Thyroid gland (tissue), 4 donors: ENCODE measurements around the gene SUDS3. TPM values are rescaled to one million over a fixed set of nuclear protein-coding genes. Genes with fewer than 3 reads are reported as not detected.

Experiments used
- DNase-seq, 2 donors: peaks; one replicate each; pipeline ENCODE4 v3.0.0-alpha.2; 2019
- H3K27ac ChIP-seq, 3 donors: fragments of 200-600 bp; sonication (generic); 1 replicate in 2 of 3; 2 replicates in 1 of 3; pipeline ENCODE4 v1.5.1; 2016 to 2019; ENCODE audit warnings: mild to moderate bottlenecking in 1 of 3, moderate library complexity in 1 of 3
- H3K27me3 ChIP-seq: fragments of 200-600 bp; sonication (generic); one replicate; pipeline ENCODE4 v1.5.1; 2019
- H3K36me3 ChIP-seq, 2 donors: fragments of 200-600 bp; sonication (generic); one replicate each; pipeline ENCODE4 v1.5.1; 2016 to 2019
- H3K4me1 ChIP-seq, 2 donors: fragments of 200-600 bp; sonication (generic); one replicate each; pipeline ENCODE4 v1.5.1; 2017 to 2019
- H3K4me3 ChIP-seq, 3 donors: fragments of 200-600 bp; sonication (generic); replicated peaks in 1 of 3; 1 replicate in 2 of 3; 2 replicates in 1 of 3; pipeline ENCODE4 v1.5.1; 2016; ENCODE audit warnings: mild to moderate bottlenecking in 1 of 3
- H3K9me3 ChIP-seq: fragments of 200-600 bp; sonication (generic); one replicate; pipeline ENCODE4 v1.5.1; 2017
- POLR2A ChIP-seq, 2 donors: fragments of 450-650 bp; IDR thresholded peaks; one replicate each; pipeline ENCODE4 v1.6.1; 2017; ENCODE audit warnings: antibody characterized with exemption in 2 of 2, mild to moderate bottlenecking in 2 of 2, moderate library complexity in 1 of 2
- WGBS, 2 donors: methylation state at CpG; one replicate each; pipeline ENCODE4 v1.1.5; 2017; 5-methylcytosine and 5-hydroxymethylcytosine counted together
- intact Hi-C: fragments of 100-400 bp; cut with DNase I; formaldehyde crosslinking; loops from one replicate; pipeline ENCODE4 v1.15.1; 2023
- total RNA-seq, 4 donors: library from RNA; depleted of rRNA; stranded (reverse); fragments of >200 nt; gene quantifications; one replicate each; pipeline ENCODE4 v1.2.3, GENCODE V29; 2016
- TF ChIP-seq, protein P1 (sequence below), 6 experiments: fragments of 200-600 bp in 3 of 6; fragments of 450-650 bp in 3 of 6; sonication (generic) in 3 of 6; IDR thresholded peaks; one replicate each; pipeline ENCODE4 v1.5.1; 2016 to 2019; ENCODE audit warnings: antibody characterized with exemption in 6 of 6, mild to moderate bottlenecking in 2 of 6, inconsistent platforms in 1 of 6, moderate library complexity in 1 of 6

The SUDS3 gene
- total RNA-seq, 4 donors from 2014 or later = 56.5 to 75.7 (median 62.7) TPM

DNA sequence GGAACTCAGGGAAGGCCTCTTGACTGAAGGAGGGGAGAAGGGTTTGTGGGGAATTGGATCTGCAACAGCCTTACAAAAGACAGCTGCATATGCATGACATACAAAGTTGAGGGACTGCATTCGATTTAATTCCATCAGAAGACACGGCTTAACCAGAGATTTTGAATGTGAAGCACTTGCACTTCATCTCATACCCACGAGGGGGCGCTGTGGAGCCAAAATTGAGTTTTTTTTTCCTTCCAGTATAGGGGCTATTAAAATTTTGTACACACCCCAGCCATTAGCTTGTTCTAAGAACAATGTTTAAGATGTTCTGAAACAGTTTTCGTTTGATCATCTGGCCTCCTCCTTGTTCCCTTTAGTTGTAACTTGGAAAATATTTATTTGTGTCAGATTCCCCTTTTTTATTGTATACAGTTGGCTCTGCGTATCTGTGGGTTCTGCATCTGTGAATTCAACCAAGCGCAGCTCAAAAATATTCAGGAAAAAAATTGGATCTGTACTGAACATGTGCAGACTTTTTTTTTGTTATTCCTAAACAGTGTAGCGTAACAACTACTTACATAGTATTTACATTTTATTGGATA is 1.6 kb downstream of the SUDS3 start:
- TF ChIP-seq, protein P1, sequence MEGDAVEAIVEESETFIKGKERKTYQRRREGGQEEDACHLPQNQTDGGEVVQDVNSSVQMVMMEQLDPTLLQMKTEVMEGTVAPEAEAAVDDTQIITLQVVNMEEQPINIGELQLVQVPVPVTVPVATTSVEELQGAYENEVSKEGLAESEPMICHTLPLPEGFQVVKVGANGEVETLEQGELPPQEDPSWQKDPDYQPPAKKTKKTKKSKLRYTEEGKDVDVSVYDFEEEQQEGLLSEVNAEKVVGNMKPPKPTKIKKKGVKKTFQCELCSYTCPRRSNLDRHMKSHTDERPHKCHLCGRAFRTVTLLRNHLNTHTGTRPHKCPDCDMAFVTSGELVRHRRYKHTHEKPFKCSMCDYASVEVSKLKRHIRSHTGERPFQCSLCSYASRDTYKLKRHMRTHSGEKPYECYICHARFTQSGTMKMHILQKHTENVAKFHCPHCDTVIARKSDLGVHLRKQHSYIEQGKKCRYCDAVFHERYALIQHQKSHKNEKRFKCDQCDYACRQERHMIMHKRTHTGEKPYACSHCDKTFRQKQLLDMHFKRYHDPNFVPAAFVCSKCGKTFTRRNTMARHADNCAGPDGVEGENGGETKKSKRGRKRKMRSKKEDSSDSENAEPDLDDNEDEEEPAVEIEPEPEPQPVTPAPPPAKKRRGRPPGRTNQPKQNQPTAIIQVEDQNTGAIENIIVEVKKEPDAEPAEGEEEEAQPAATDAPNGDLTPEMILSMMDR (IDR thresholded peaks at IDR 0.05) = peak; percentile 71 to 99 (median 90)
- TF ChIP-seq POLR2A (IDR thresholded peaks at IDR 0.05) = no peak
- peaks cover 14 to 23% of the 10 kb centered on the region in 2 donors for H3K4me1 ChIP-seq

DNA sequence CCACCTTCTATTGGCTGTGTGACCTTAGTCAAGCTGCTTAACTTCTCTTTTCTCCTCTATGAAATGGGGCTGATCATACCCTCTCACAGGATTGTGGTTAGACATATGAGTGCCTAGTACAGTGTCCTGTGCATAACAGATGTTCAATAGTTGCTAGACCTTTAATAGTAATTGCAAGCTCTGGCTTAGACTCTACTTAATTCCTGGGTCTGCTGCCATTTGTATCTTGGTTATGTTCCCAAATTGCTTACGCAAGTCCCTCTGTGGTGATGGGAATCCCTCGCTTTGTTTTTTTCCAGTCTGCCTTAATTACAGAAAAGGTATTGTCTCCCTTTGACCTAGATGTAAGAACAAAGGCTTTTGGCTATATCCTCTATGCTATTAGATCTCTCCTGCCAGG is 15.1 kb downstream of the SUDS3 start:
- TF ChIP-seq POLR2A (IDR thresholded peaks at IDR 0.05) = no peak
- TF ChIP-seq, protein P1 (IDR thresholded peaks at IDR 0.05) = no peak
- intact Hi-C loops = no loop called here
- no peak overlapping the region for H3K4me3 ChIP-seq
- WGBS, 2 donors = 86 to 89% methylated on average over 2 of the region's 2 CpGs
- H3K9me3 ChIP-seq = no peaks in the 10 kb centered on the region
- DNase-seq = no peak
- peaks cover 59 to 63% of the 10 kb centered on the region in 2 donors for H3K36me3 ChIP-seq
- H3K27me3 ChIP-seq = no peaks in the 10 kb centered on the region
- H3K27ac ChIP-seq = no peak overlapping the region
- H3K4me1 ChIP-seq = no peaks in the 10 kb centered on the region

More for the DNA sequence above, 1.6 kb downstream of the SUDS3 start:
- Histone ChIP-seq H3K27me3 (no peaks in the 10 kb centered on the region), H3K9me3 (no peaks in the 10 kb centered on the region), H3K36me3 (peaks cover 17 to 22% of the 10 kb centered on the region in 2 donors), H3K4me3 (peak overlapping the region in 1 of 3 donors; percentile 89), H3K27ac (peak overlapping the region in 1 of 3 donors; percentile 97)
- DNase-seq = peak; percentile 42 to 64
- WGBS, 2 donors = 35 to 37% methylated on average over 8 of the region's 8 CpGs
- intact Hi-C loops = loop anchor here (5.0 kb wide), 1 partner anchor 196 kb away; no protein-coding TSS in a partner anchor

GRCh38 chr12:118391836-118392235 is 15.5 kb downstream of the SUDS3 start:
- DNase-seq = no peak
- Histone ChIP-seq H3K9me3 (no peaks in the 10 kb centered on the region), H3K27me3 (no peaks in the 10 kb centered on the region), H3K27ac (no peak overlapping the region), H3K4me1 (no peaks in the 10 kb centered on the region), H3K36me3 (peaks cover 57 to 61% of the 10 kb centered on the region in 2 donors), H3K4me3 (no peak overlapping the region)
- WGBS, 2 donors = 100% methylated on average over 1 of the region's 1 CpG
- intact Hi-C loops = no loop called here
- TF ChIP-seq POLR2A (IDR thresholded peaks at IDR 0.05) = no peak
- TF ChIP-seq, protein P1 (IDR thresholded peaks at IDR 0.05) = no peak

GRCh38 chr12:118397708-118398440 is 21.5 kb downstream of the SUDS3 start:
- TF ChIP-seq, protein P1 (IDR thresholded peaks at IDR 0.05) = no peak
- TF ChIP-seq POLR2A (IDR thresholded peaks at IDR 0.05) = no peak
- Histone ChIP-seq H3K36me3 (peaks cover 28 to 39% of the 10 kb centered on the region in 2 donors), H3K4me1 (no peaks in the 10 kb centered on the region), H3K27me3 (no peaks in the 10 kb centered on the region), H3K27ac (no peak overlapping the region), H3K9me3 (no peaks in the 10 kb centered on the region), H3K4me3 (no peak overlapping the region)
- 81 to 83% methylated on average over 10 of the region's 10 CpGs for WGBS, 2 donors
- intact Hi-C loops = no loop called here
- DNase-seq = peak in 1 of 2 donors; percentile 25

DNA sequence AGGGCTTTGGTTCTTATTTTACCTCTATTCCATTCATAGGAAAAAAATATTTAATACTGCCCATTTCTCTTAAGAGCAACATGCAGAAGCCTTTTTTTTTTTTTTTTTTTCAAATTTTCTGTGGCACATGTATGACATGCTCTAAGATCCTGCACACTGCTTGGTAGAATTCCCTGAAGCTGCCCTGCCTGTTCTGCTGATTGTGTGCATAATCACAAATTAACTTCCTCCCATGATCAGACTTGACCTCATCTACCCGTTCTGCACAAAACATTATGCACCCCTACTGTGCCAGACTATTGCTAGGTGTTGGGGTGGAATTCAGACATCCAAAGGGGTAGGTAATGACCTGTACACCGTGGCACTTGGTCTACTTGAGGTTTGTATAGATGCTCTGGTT is 22.2 kb downstream of the SUDS3 start:
- 86 to 88% methylated on average over 2 of the region's 2 CpGs for WGBS, 2 donors
- no peaks in the 10 kb centered on the region for H3K27me3 ChIP-seq
- H3K36me3 ChIP-seq = peaks cover 29 to 45% of the 10 kb centered on the region in 2 donors
- intact Hi-C loops = no loop called here
- TF ChIP-seq, protein P1 (IDR thresholded peaks at IDR 0.05) = no peak
- TF ChIP-seq POLR2A (IDR thresholded peaks at IDR 0.05) = no peak
- no peak overlapping the region for H3K27ac ChIP-seq
- H3K4me1 ChIP-seq = no peaks in the 10 kb centered on the region
- no peak overlapping the region for H3K4me3 ChIP-seq
- no peaks in the 10 kb centered on the region for H3K9me3 ChIP-seq
- DNase-seq = no peak
